Sigmoid colon (tissue), 7 donors: ENCODE data around the gene FHOD3. TPM values are rescaled to one million over a fixed set of nuclear protein-coding genes. Genes with fewer than 3 reads are reported as not detected.

Experiments
- DNase-seq: peaks from one replicate; pipeline ENCODE4 v3.0.0-alpha.2; 2019
- H3K27ac ChIP-seq, 4 donors: fragments of 200-600 bp; sonication (generic); one replicate each; pipeline ENCODE4 v1.5.1; 2016 to 2019; ENCODE audit warnings: mild to moderate bottlenecking in 1 of 4
- H3K27me3 ChIP-seq, 3 donors: fragments of 200-600 bp; sonication (generic); one replicate each; pipeline ENCODE4 v1.5.1; 2019; ENCODE audit warnings: mild to moderate bottlenecking in 1 of 3
- H3K36me3 ChIP-seq, 4 donors: fragments of 200-600 bp; sonication (generic); one replicate each; pipeline ENCODE4 v1.5.1; 2016 to 2019
- H3K4me1 ChIP-seq, 4 donors: fragments of 200-600 bp; sonication (generic); one replicate each; pipeline ENCODE4 v1.5.1; 2017 to 2019
- H3K4me3 ChIP-seq, 4 donors: fragments of 200-600 bp; sonication (generic); one replicate each; pipeline ENCODE4 v1.5.1; 2017 to 2019; ENCODE audit warnings: mild to moderate bottlenecking in 2 of 4, moderate library complexity in 1 of 4
- H3K9me3 ChIP-seq, 4 donors: fragments of 200-600 bp in 3 of 4; sonication (generic) in 3 of 4; one replicate each; pipeline versions ENCODE4 v1.5.1 to v1.6.1; 2013 to 2019
- EP300 ChIP-seq, 4 donors: sonication (generic); formaldehyde crosslinking; IDR thresholded peaks; one replicate each; pipeline ENCODE4 v1.6.1; 2017; ENCODE audit warnings: antibody characterized with exemption in 4 of 4
- POLR2A ChIP-seq, 2 donors: fragments of 450-650 bp; IDR thresholded peaks; one replicate each; pipeline ENCODE4 v1.6.1; 2016; ENCODE audit warnings: antibody characterized with exemption in 2 of 2, mild to moderate bottlenecking in 2 of 2, moderate library complexity in 2 of 2
- POLR2AphosphoS5 ChIP-seq, 4 donors: sonication (generic); formaldehyde crosslinking; IDR thresholded peaks; one replicate each; pipeline ENCODE4 v1.6.1; 2017; ENCODE audit warnings: antibody characterized with exemption in 4 of 4
- WGBS, 2 donors: extraction: QIAGEN DNeasy Blood & Tissue Kit; methylation state at CpG; one replicate each; pipeline ENCODE4 v1.1.7; 2013; 5-methylcytosine and 5-hydroxymethylcytosine counted together
- intact Hi-C: fragments of 100-400 bp; cut with DNase I; formaldehyde crosslinking; loops from one replicate; pipeline ENCODE4 v1.15.1; 2023
- polyA plus RNA-seq, 3 donors: library from polyadenylated mRNA; stranded (reverse); fragments of 200-250 nt; gene quantifications; one replicate each; pipeline ENCODE4 v1.2.3, GENCODE V29; 2013
- total RNA-seq, 4 donors: library from RNA; depleted of rRNA; stranded (reverse); fragments of >200 nt; gene quantifications; one replicate each; pipeline ENCODE4 v1.1.0, GENCODE V29; 2016
- TF ChIP-seq, protein P1 (sequence below), 4 experiments: fragments of 450-650 bp in 3 of 4; fragments of 200-600 bp in 1 of 4; IDR thresholded peaks; one replicate each; pipeline ENCODE4 v1.5.1; 2016 to 2019; ENCODE audit warnings: antibody characterized with exemption in 4 of 4, mild to moderate bottlenecking in 3 of 4, moderate library complexity in 2 of 4
- donor health status: healthy with polysubstance abuse.
- donor health status: Bipolar disorder and iron deficiency.
- donor health status: healthy.

The FHOD3 gene
- total and polyA plus RNA-seq, 7 donors = 1.2 to 24.9 (median 9.5) TPM

DNA sequence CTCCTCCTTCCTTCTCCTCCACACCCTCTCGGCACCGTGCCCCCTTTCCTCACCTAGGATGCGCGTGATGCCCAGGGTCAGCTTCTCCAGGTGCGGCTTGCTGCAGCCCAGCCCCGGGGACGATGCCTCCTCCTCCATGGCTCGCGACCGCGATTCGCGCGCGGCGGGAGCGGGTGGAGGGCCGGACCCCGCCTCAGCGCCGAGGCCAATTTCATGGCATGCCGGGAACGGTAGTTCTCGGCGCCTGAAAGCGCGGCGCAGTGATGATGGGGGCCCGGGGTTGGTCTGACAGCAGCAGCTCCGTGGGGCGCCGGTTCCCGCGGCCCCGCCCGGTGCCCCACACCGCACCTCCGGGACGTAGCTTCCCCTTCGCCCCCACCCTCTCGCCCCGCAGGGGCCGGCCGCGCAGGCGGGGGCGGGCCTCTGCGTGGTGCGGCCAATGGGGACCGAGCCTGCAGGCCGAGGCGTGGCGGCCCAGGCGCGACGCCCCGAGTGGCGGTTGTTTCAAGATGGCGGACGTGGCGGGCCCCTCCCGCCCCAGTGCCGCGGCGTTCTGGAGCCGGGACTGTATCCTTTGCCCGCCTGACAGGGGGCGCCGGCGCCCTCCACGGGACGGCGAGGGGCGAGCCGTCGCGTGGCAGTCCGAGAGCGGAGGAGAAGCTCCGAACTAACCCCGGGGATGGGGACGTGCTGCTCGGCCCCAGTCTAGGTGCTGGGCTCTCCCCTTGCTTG, 531.3 kb downstream of the FHOD3 start, which contains the start of the genes KIAA1328 and TPGS2:
KIAA1328 (plus strand) TSS at position 498 of the 732 bp plus-strand sequence; CDS start at position 510, 12 bp downstream.
TPGS2 (minus strand) TSS at position 373 of the 732 bp plus-strand sequence; CDS start at position 138, 235 bp downstream.
- TF ChIP-seq, protein P1, sequence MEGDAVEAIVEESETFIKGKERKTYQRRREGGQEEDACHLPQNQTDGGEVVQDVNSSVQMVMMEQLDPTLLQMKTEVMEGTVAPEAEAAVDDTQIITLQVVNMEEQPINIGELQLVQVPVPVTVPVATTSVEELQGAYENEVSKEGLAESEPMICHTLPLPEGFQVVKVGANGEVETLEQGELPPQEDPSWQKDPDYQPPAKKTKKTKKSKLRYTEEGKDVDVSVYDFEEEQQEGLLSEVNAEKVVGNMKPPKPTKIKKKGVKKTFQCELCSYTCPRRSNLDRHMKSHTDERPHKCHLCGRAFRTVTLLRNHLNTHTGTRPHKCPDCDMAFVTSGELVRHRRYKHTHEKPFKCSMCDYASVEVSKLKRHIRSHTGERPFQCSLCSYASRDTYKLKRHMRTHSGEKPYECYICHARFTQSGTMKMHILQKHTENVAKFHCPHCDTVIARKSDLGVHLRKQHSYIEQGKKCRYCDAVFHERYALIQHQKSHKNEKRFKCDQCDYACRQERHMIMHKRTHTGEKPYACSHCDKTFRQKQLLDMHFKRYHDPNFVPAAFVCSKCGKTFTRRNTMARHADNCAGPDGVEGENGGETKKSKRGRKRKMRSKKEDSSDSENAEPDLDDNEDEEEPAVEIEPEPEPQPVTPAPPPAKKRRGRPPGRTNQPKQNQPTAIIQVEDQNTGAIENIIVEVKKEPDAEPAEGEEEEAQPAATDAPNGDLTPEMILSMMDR (IDR thresholded peaks at IDR 0.05) = peak in 1 of 4 experiments; percentile 16
- TF ChIP-seq POLR2AphosphoS5 (IDR thresholded peaks at IDR 0.05) (peak in 3 of 4 donors; percentile 19 to 50 (median 21)), EP300 (IDR thresholded peaks at IDR 0.05) (no peak), POLR2A (IDR thresholded peaks at IDR 0.05) (no peak)
- H3K27ac ChIP-seq = peak within 1 kb of the TSS; percentile 75 to 89 (median 82)
- DNase-seq = peak; percentile 90
- H3K9me3 ChIP-seq = no peaks in the 10 kb centered on the region
- intact Hi-C loops = no loop called here
- peak within 1 kb of the TSS; percentile 68 to 76 (median 72) for H3K4me3 ChIP-seq
- WGBS, 2 donors = 0% methylated on average over 83 of the region's 83 CpGs
- H3K36me3 ChIP-seq = no peaks in the 10 kb centered on the region
- peaks cover 0 to 20% (median 15%) of the 10 kb centered on the region in 4 donors for H3K4me1 ChIP-seq
- no peaks in the 10 kb centered on the region for H3K27me3 ChIP-seq

Other genes starting within 250 kb of the FHOD3 start
- 10 to 100 TPM; 68.8 to 80.3 (median 71.8) TPM for gene RPRD1A, start 230.2 kb upstream of the FHOD3 start, total RNA-seq
- 10 to 100 TPM; 13.2 to 19.4 (median 15.7) TPM for gene RPRD1A, start 230.2 kb upstream of the FHOD3 start, polyA plus RNA-seq
- 10 to 100 TPM; 28.1 to 34.6 (median 31.8) TPM for gene SLC39A6, start 168.4 kb upstream of the FHOD3 start, total RNA-seq
- 10 to 100 TPM in 1 of 3 donors, 1 to 10 TPM in 2; 1.8 to 13.5 (median 3.0) TPM for gene SLC39A6, start 168.4 kb upstream of the FHOD3 start, polyA plus RNA-seq
- gene ELP2, start 167.8 kb upstream of the FHOD3 start, total RNA-seq = 10 to 100 TPM; 51.7 to 77.2 (median 67.2) TPM
- 10 to 100 TPM; 14.3 to 32.7 (median 21.6) TPM for gene ELP2, start 167.8 kb upstream of the FHOD3 start, polyA plus RNA-seq
- 1 to 10 TPM in 2 of 4 donors, under 1 TPM in 2; 0.49 to 1.8 (median 1.0) TPM for gene MOCOS, start 110.2 kb upstream of the FHOD3 start, total RNA-seq
- gene MOCOS, start 110.2 kb upstream of the FHOD3 start, polyA plus RNA-seq = 1 to 10 TPM; 1.8 to 3.6 (median 2.5) TPM